GM12891 (cell line): Measurements from ENCODE around the gene TBL1X.

Experiments used
- DNase-seq: peaks from one replicate; pipeline ENCODE4 v3.0.0; 2011; ENCODE audit warnings: low spot score; ENCODE audit not compliant: insufficient read length
- FAIRE-seq: peaks from 2 replicates; lab custom pipeline; 2011; peaks lifted over from hg19 to GRCh38; lab: Jason Lieb, UNC
- PAX5 ChIP-seq: IDR thresholded peaks from 2 replicates; pipeline ENCODE4 v1.6.1; 2011; ENCODE audit warnings: low read length, moderate library complexity, mild to moderate bottlenecking; ENCODE audit not compliant: insufficient read depth, severe bottlenecking
- POLR2A ChIP-seq: IDR thresholded peaks from 2 replicates; pipeline ENCODE4 v1.6.1; 2011; ENCODE audit warnings: low read depth, low read length, control low read depth
- POLR2AphosphoS5 ChIP-seq: IDR thresholded peaks from 2 replicates; pipeline ENCODE4 v1.6.1; 2011; ENCODE audit warnings: low read depth, low read length, control low read depth
- POU2F2 ChIP-seq: IDR thresholded peaks from 2 replicates; pipeline ENCODE4 v1.6.1; 2011; ENCODE audit warnings: low read depth, mild to moderate bottlenecking, control low read depth, low read length, moderate library complexity
- SPI1 ChIP-seq: IDR thresholded peaks from 2 replicates; pipeline ENCODE4 v1.6.1; 2011; ENCODE audit warnings: low read depth, low read length, control low read depth
- TAF1 ChIP-seq: IDR thresholded peaks from 2 replicates; pipeline ENCODE4 v1.6.1; 2011; ENCODE audit warnings: low read depth, low read length, control low read depth

TBL1X gene

DNA sequence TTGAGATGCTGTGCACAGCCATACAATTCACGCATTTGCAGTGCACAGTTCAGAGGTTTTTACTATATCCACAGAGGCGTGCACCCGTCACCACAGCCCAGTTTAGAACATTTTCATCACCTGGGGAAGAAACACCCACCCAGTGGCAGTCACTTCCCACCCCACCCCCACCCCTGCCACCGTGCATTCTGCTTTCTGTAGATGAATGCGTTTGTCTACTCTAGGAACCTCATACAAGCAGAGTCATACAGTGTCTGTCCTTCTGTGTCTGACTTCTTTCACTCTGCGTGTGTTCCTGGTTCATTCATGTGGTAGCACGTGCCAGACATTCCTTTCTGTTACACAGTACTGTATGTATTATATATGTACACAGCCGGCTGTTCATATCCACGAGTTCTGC, 122.8 kb downstream of the TBL1X start:
- FAIRE-seq (peak; percentile 20), DNase-seq (no peak)
- no peak for TF ChIP-seq PAX5
- TF ChIP-seq POU2F2: no peak
- no peak for TF ChIP-seq SPI1
- no peak for TF ChIP-seq POLR2A
- no peak for TF ChIP-seq TAF1
- no peak for TF ChIP-seq POLR2AphosphoS5

GRCh38 chrX:9591496-9591895, 126.6 kb downstream of the TBL1X start:
- TF ChIP-seq PAX5 (no peak), POLR2A (no peak), POU2F2 (no peak), TAF1 (no peak), SPI1 (no peak), POLR2AphosphoS5 (no peak)
- FAIRE-seq (no peak), DNase-seq (no peak)

DNA sequence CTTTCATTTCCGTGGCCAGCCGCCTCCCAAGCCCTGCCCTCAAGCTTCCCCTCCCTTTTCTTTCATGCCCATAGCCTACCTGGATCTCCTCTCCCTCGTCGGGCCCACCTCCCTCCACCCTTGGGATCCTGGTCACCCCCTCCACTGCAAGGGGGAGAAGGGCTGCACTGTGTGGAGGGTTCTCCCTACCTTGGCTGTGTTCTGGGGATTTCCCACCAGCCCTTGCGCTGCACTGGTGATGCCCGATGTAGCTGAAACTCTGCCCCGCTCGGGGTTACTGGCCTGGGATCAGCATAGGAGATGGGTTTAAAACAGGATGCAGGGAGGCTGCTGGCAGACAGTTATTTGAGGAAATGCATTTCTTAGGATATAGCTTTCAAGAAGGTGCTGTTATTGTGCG, 128.9 kb downstream of the TBL1X start:
- FAIRE-seq: no peak

DNA sequence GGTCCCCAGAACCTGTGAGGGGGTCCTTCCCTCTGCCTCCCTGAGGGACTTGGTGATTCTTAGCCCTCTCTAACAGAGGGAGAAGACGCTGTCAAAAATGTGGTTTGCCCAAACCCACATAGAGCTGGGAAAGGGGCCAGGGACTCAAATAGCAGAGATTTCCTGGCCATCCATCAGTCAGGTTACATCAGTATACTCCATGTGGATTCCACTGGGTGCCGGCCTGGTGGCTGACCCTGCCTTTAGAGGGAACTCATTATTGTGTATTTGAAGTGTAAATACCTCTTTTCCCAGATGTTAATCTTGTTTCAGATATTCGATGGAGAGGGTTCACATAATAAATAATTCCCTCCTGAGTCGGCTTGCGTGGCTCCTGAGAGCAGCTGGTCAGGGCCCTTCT, 130.3 kb downstream of the TBL1X start:
- TF ChIP-seq TAF1 (no peak), PAX5 (no peak), POU2F2 (no peak), POLR2AphosphoS5 (no peak), POLR2A (no peak), SPI1 (no peak)
- FAIRE-seq (no peak), DNase-seq (no peak)

More for the DNA sequence above, 128.9 kb downstream of the TBL1X start:
- TF ChIP-seq PAX5: no peak
- TF ChIP-seq POLR2AphosphoS5: no peak
- no peak for TF ChIP-seq POU2F2
- TF ChIP-seq SPI1: no peak
- DNase-seq: no peak

DNA sequence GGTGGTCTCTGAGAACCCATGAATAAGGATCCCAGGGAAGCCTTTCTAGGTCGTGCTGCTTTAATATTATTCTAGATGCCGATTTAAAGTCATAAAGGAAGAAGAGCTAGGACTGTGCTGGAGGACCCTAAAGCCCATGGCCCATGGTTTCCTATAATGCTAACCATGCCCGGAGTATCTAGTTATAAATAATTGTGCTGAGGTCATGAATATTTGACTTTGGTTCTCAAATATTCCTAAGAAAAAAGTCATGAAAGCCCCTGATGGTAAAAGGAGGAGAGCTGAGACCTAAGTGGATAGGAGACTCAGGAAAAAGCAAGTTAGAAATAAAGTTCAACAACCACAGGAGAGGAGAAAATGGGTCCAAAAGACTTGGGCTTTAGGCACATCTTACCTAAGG, 132.0 kb downstream of the TBL1X start:
- FAIRE-seq (no peak), DNase-seq (no peak)
- TF ChIP-seq TAF1 (no peak), PAX5 (no peak), SPI1 (no peak), POU2F2 (no peak), POLR2AphosphoS5 (no peak), POLR2A (no peak)

DNA sequence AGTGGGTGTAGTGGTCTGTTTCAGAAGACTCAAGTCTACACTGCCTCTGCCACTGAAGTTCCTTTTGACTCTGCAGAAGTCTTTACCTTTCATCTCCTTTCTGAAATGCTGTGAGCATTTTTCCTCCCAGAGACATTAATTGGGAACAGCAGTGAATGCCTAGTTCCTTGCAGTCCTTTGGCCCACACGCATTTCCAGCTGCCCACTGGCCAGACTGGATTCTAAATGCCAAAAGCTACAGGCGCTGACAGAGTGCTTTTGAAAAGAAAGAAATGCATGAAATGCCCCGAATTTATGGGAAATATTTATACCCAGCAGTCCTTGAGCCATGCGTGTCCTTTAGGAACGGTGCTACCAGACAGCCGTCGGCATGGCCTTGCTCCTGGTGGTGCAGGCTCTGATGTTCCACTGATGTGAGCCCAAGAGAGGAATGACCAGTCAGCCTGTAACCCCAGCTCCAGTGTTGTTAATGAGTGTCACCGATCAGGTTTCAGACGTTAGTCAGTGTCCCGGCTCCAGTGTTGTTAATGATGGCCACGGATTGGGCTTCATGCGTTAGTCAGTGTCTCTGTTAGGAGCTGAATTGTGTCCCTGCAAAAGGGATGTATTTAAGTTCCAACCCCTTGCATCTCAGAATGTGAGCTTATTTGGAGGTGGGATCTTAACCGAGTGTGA, 132.6 kb downstream of the TBL1X start:
- TF ChIP-seq PAX5: no peak
- no peak for TF ChIP-seq SPI1
- no peak for TF ChIP-seq POLR2AphosphoS5
- TF ChIP-seq POLR2A: no peak
- TF ChIP-seq TAF1: no peak
- TF ChIP-seq POU2F2: no peak
- FAIRE-seq (no peak), DNase-seq (no peak)

GRCh38 chrX:9598344-9598743, 133.5 kb downstream of the TBL1X start:
- FAIRE-seq (no peak), DNase-seq (no peak)
- no peak for TF ChIP-seq POLR2A
- no peak for TF ChIP-seq POU2F2
- no peak for TF ChIP-seq PAX5
- TF ChIP-seq SPI1: no peak
- TF ChIP-seq POLR2AphosphoS5: no peak
- TF ChIP-seq TAF1: no peak

- FAIRE-seq (no peak), DNase-seq (no peak)
- TF ChIP-seq POLR2A (no peak), TAF1 (no peak), SPI1 (no peak), POU2F2 (no peak), POLR2AphosphoS5 (no peak), PAX5 (no peak)
These were observed 139.5 kb downstream of the TBL1X start for GRCh38 chrX:9604111-9604907.

DNA sequence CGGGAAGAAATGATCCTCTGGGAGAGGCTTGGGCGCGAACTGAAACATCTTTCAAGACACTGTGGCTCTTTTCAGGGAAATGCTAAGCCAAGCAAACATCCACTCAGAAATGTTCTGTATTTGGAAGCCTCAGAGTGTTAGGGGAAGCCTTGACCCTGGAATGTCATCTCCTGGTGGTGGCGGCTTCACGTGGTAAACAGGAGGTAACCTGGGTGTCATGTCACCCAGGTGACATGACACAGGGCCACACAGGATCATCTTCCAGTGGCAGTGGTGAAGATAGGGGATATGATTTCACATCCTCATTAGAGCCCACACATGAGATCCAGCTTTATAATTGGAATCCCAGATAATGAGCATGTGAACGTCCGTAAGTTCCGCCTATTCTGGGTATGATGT, 140.0 kb downstream of the TBL1X start:
- TF ChIP-seq TAF1: no peak
- no peak for TF ChIP-seq POLR2AphosphoS5
- no peak for TF ChIP-seq PAX5
- TF ChIP-seq SPI1: no peak
- no peak for TF ChIP-seq POLR2A
- no peak for TF ChIP-seq POU2F2
- DNase-seq (no peak), FAIRE-seq (no peak)
